Smooth muscle cell (in vitro differentiated cells): Measurements from ENCODE around the gene CA6. TPM values are rescaled to one million over a fixed set of nuclear protein-coding genes. Genes with fewer than 3 reads are reported as not detected.
"Not testable (repeated sequence)": the region's sequence is repeated elsewhere in the genome, so short reads cannot be mapped to it uniquely, and the experiment has no call there.

Experiments used
- DNase-seq: peaks from one replicate; lab custom pipeline; 2025; ENCODE audit not compliant: unreplicated experiment; lab: John Stamatoyannopoulos, UW
- H2AFZ ChIP-seq: fragments of 200-600 bp; sonication (generic); 2 replicates; pipeline ENCODE4 v1.6.0; 2016; ENCODE audit warnings: antibody characterized with exemption, low read depth, mild to moderate bottlenecking
- H3F3A ChIP-seq: fragments of 200-600 bp; sonication (generic); 2 replicates; pipeline ENCODE4 v1.6.0; 2017; ENCODE audit warnings: antibody characterized with exemption, low read depth
- H3K27ac ChIP-seq: fragments of 200-600 bp; sonication (generic); 2 replicates; pipeline ENCODE4 v1.5.1; 2016; ENCODE audit warnings: low read depth, mild to moderate bottlenecking
- H3K27me3 ChIP-seq: fragments of 200-600 bp; sonication (generic); 2 replicates; pipeline ENCODE4 v1.6.1; 2016; ENCODE audit warnings: low read depth, mild to moderate bottlenecking
- H3K36me3 ChIP-seq: fragments of 200-600 bp; sonication (generic); 2 replicates; pipeline ENCODE4 v1.5.1; 2016; ENCODE audit warnings: low read depth
- H3K4me1 ChIP-seq: fragments of 200-600 bp; sonication (generic); 2 replicates; pipeline ENCODE4 v1.5.1; 2016; ENCODE audit warnings: low read depth
- H3K4me2 ChIP-seq: fragments of 200-600 bp; sonication (generic); 2 replicates; pipeline ENCODE4 v1.6.0; 2016; ENCODE audit warnings: mild to moderate bottlenecking
- H3K4me3 ChIP-seq: fragments of 200-600 bp; sonication (generic); 2 replicates; pipeline ENCODE4 v1.5.1; 2016; ENCODE audit warnings: mild to moderate bottlenecking
- H3K79me2 ChIP-seq: fragments of 200-600 bp; sonication (generic); 2 replicates; pipeline ENCODE4 v1.6.0; 2016; ENCODE audit warnings: low read depth, mild to moderate bottlenecking
- H3K9ac ChIP-seq: fragments of 200-600 bp; sonication (generic); 2 replicates; pipeline ENCODE4 v1.6.0; 2016; ENCODE audit warnings: low read depth
- H3K9me3 ChIP-seq: fragments of 200-600 bp; sonication (generic); replicated peaks from 2 replicates; pipeline ENCODE4 v1.5.1; 2016; ENCODE audit warnings: low read depth
- H4K20me1 ChIP-seq: fragments of 200-600 bp; sonication (generic); 2 replicates; pipeline ENCODE4 v1.6.0; 2016; ENCODE audit warnings: low read depth
- CTCF ChIP-seq: fragments of 200-600 bp; sonication (generic); IDR thresholded peaks from 2 replicates; pipeline ENCODE4 v1.5.1; 2017; ENCODE audit warnings: borderline replicate concordance, mild to moderate bottlenecking, antibody characterized with exemption; ENCODE audit not compliant: insufficient read depth, poor library complexity, severe bottlenecking
- WGBS: methylation state at CpG from one replicate; pipeline ENCODE4 v1.1.7; 2016; ENCODE audit warnings: low lambda C conversion rate; 5-methylcytosine and 5-hydroxymethylcytosine counted together
- polyA plus RNA-seq: library from polyadenylated mRNA; unstranded; fragments of >200 nt; fragmentation: Nextera tagmentation; extraction: Ambion mirVana; gene quantifications from 2 replicates; pipeline ENCODE4 v1.2.1, GENCODE V29; 2016
- small RNA-seq: library from RNA; depleted of rRNA; stranded (forward); fragments of <200 nt; gene quantifications from one replicate; pipeline ENCODE3, GENCODE V24; 2014
- total RNA-seq: library from RNA; depleted of rRNA; stranded (reverse); fragments of >200 nt; gene quantifications from 2 replicates; pipeline ENCODE4 v1.2.3, GENCODE V29; 2014

The CA6 gene
- total and polyA plus RNA-seq, 2 experiments from 2014 or later = not detected

GRCh38 chr1:9020305-9020704 lies 74.6 kb downstream of the CA6 start:
- Histone ChIP-seq H3K9ac (no peak overlapping the region), H3K27ac (no peak overlapping the region), H3K4me3 (no peak overlapping the region), H4K20me1 (no peaks in the 10 kb centered on the region), H3K9me3 (no peaks in the 10 kb centered on the region), H3F3A (no peaks in the 10 kb centered on the region), H3K4me1 (no peaks in the 10 kb centered on the region), H3K27me3 (no peaks in the 10 kb centered on the region), H3K36me3 (no peaks in the 10 kb centered on the region), H2AFZ (no peak overlapping the region), H3K79me2 (no peaks in the 10 kb centered on the region), H3K4me2 (no peak overlapping the region)
- DNase-seq = no peak
- 92% methylated on average over 6 of the region's 6 CpGs for WGBS
- no peak for TF ChIP-seq CTCF

- not testable (repeated sequence) for DNase-seq, H3K36me3 ChIP-seq, H3K27ac ChIP-seq, H4K20me1 ChIP-seq, H3F3A ChIP-seq, H3K79me2 ChIP-seq, H2AFZ ChIP-seq, H3K9ac ChIP-seq, H3K4me2 ChIP-seq, H3K9me3 ChIP-seq, H3K27me3 ChIP-seq, H3K4me1 ChIP-seq, H3K4me3 ChIP-seq
- WGBS = 91% methylated on average over 15 of the region's 15 CpGs
Observed at GRCh38 chr1:9022026-9022738, 76.5 kb downstream of the CA6 start.

GRCh38 chr1:9022773-9023172 lies 77.1 kb downstream of the CA6 start:
- DNase-seq = no peak
- WGBS = 90% methylated on average over 10 of the region's 10 CpGs

More at GRCh38 chr1:9022773-9023172, 77.1 kb downstream of the CA6 start:
- Histone ChIP-seq H3K79me2 (no peaks in the 10 kb centered on the region), H3K27ac (no peak overlapping the region), H3K4me1 (no peaks in the 10 kb centered on the region), H4K20me1 (no peaks in the 10 kb centered on the region), H3K36me3 (no peaks in the 10 kb centered on the region), H2AFZ (no peak overlapping the region), H3K4me3 (no peak overlapping the region), H3K9ac (no peak overlapping the region), H3F3A (no peaks in the 10 kb centered on the region), H3K4me2 (no peak overlapping the region), H3K27me3 (no peaks in the 10 kb centered on the region), H3K9me3 (no peaks in the 10 kb centered on the region)
- TF ChIP-seq CTCF = no peak

Small RNAs within 50 kb of the gene (small RNA-seq; reads per million reads assigned to genes)
- gene AL139415.2 (not detected), gene RN7SL451P (not detected)

Other genes starting within 250 kb of the CA6 start
- gene RERE, start 128.2 kb upstream of the CA6 start, total RNA-seq = 59.2 and 64.0 TPM in 2 replicates
- gene RERE, start 128.2 kb upstream of the CA6 start, polyA plus RNA-seq = 45.6 and 70.7 TPM in 2 replicates
- gene ENO1, start 67.2 kb upstream of the CA6 start, total RNA-seq = 1,276 and 1,376 TPM in 2 replicates
- gene ENO1, start 67.2 kb upstream of the CA6 start, polyA plus RNA-seq = 2,156 and 2,235 TPM in 2 replicates
- not detected in 2 replicates for gene SLC2A7, start 80.6 kb downstream of the CA6 start, total RNA-seq
- gene SLC2A7, start 80.6 kb downstream of the CA6 start, polyA plus RNA-seq = not detected in 2 replicates
- gene SLC2A5, start 123.8 kb downstream of the CA6 start, total RNA-seq = 0.04 and 0.09 TPM in 2 replicates
- not detected in 2 replicates for gene SLC2A5, start 123.8 kb downstream of the CA6 start, polyA plus RNA-seq
- 2.8 and 4.4 TPM in 2 replicates for gene GPR157, start 183.2 kb downstream of the CA6 start, total RNA-seq
- 1.6 and 2.7 TPM in 2 replicates for gene GPR157, start 183.2 kb downstream of the CA6 start, polyA plus RNA-seq